Gastroesophageal sphincter (tissue), 3 donors: Measurements from ENCODE around the gene PTPRC.

Experiments used
- CTCF ChIP-seq, 4 experiments: fragments of 200-600 bp in 2 of 4; fragments of 450-650 bp in 2 of 4; sonication (generic) in 1 of 4; IDR thresholded peaks; one replicate each; pipeline ENCODE4 v1.5.1; 2017 to 2019; ENCODE audit warnings: antibody characterized with exemption in 4 of 4, mild to moderate bottlenecking in 2 of 4, moderate library complexity in 2 of 4
- POLR2AphosphoS5 ChIP-seq: sonication (generic); formaldehyde crosslinking; IDR thresholded peaks from one replicate; pipeline ENCODE4 v1.6.1; 2017; ENCODE audit warnings: antibody characterized with exemption

- TF ChIP-seq CTCF (IDR thresholded peaks at IDR 0.05): no peak
- no peak for TF ChIP-seq POLR2AphosphoS5
These were observed 8.2 kb downstream of the PTPRC start for GRCh38 chr1:198647055-198647454.
